Neuronal stem cell (in vitro differentiated cells): Measurements from ENCODE around the gene MLST8.

Experiments used
- DNase-seq: peaks from one replicate; pipeline ENCODE4 v3.0.0-alpha.2; 2013; ENCODE audit warnings: low spot score
- H2AFZ ChIP-seq: one replicate; pipeline ENCODE4 v1.6.1; 2013; ENCODE audit warnings: mild to moderate bottlenecking, low read length, inconsistent platforms
- H2AK5ac ChIP-seq: 2 replicates; pipeline ENCODE4 v1.6.1; 2013; ENCODE audit warnings: low read depth, mild to moderate bottlenecking, inconsistent platforms, low read length, moderate library complexity, mixed read lengths
- H2BK120ac ChIP-seq: 2 replicates; pipeline ENCODE4 v1.6.1; 2013; ENCODE audit warnings: low read depth, mild to moderate bottlenecking, inconsistent platforms, low read length, moderate library complexity, mixed read lengths
- H2BK12ac ChIP-seq: one replicate; pipeline ENCODE4 v1.6.1; 2013; ENCODE audit warnings: low read length, inconsistent platforms
- H2BK15ac ChIP-seq: 2 replicates; pipeline ENCODE4 v1.6.1; 2013; ENCODE audit warnings: mild to moderate bottlenecking, low read length, inconsistent platforms, mixed read lengths
- H2BK5ac ChIP-seq: one replicate; pipeline ENCODE4 v1.6.1; 2013; ENCODE audit warnings: inconsistent platforms, mild to moderate bottlenecking, low read length, moderate library complexity
- H3K14ac ChIP-seq: one replicate; pipeline ENCODE4 v1.6.1; 2013; ENCODE audit warnings: low read length, inconsistent platforms
- H3K18ac ChIP-seq: 2 replicates; pipeline ENCODE4 v1.6.1; 2013; ENCODE audit warnings: low read length, inconsistent platforms
- H3K23ac ChIP-seq: 2 replicates; pipeline ENCODE4 v1.6.1; 2013; ENCODE audit warnings: low read depth, mild to moderate bottlenecking, mixed read lengths, low read length, inconsistent platforms; ENCODE audit not compliant: poor library complexity
- H3K27ac ChIP-seq: replicated peaks from 3 replicates; pipeline ENCODE4 v1.5.1; 2013; ENCODE audit warnings: low read length, inconsistent platforms
- H3K27me3 ChIP-seq, 3 experiments: 2 replicates each; pipeline ENCODE4 v1.6.1; 2013; ENCODE audit warnings: low read length in 3 of 3, mild to moderate bottlenecking in 2 of 3, inconsistent platforms in 1 of 3, low read depth in 1 of 3, mixed read lengths in 1 of 3, moderate library complexity in 1 of 3; ENCODE audit not compliant: control insufficient read depth in 3 of 3, insufficient read depth in 3 of 3
- H3K36me3 ChIP-seq, 2 donors: replicated peaks in 1 of 2; 2 replicates each; pipeline ENCODE4 v1.6.1; 2013; ENCODE audit warnings: low read length in 2 of 2; ENCODE audit not compliant: control insufficient read depth in 2 of 2, insufficient read depth in 2 of 2
- H3K4ac ChIP-seq: 2 replicates; pipeline ENCODE4 v1.6.1; 2013; ENCODE audit warnings: inconsistent platforms, mild to moderate bottlenecking, low read length, moderate library complexity
- H3K4me1 ChIP-seq, 2 donors: 1 replicate in 1 of 2; 2 replicates in 1 of 2; pipeline ENCODE4 v1.6.1; 2013; ENCODE audit warnings: low read length in 2 of 2, low read depth in 1 of 2; ENCODE audit not compliant: control insufficient read depth in 2 of 2, insufficient read depth in 1 of 2
- H3K4me2 ChIP-seq: one replicate; pipeline ENCODE4 v1.6.1; 2013; ENCODE audit warnings: mild to moderate bottlenecking, low read length, inconsistent platforms; ENCODE audit not compliant: insufficient read depth, poor library complexity, severe bottlenecking
- H3K4me3 ChIP-seq, 2 donors: 2 replicates each; pipeline ENCODE4 v1.5.1; 2013; ENCODE audit warnings: low read length in 2 of 2, mild to moderate bottlenecking in 2 of 2, inconsistent platforms in 1 of 2, moderate library complexity in 1 of 2
- H3K79me1 ChIP-seq: one replicate; pipeline ENCODE4 v1.6.1; 2013; ENCODE audit warnings: low read depth, mild to moderate bottlenecking, inconsistent platforms, low read length, moderate library complexity
- H3K9ac ChIP-seq: one replicate; pipeline ENCODE4 v1.6.1; 2013; ENCODE audit warnings: mild to moderate bottlenecking, low read depth, low read length, inconsistent platforms; ENCODE audit not compliant: poor library complexity
- H3K9me3 ChIP-seq, 2 donors: replicated peaks in 1 of 2; 2 replicates each; pipeline versions ENCODE3 to v1.6.1; 2013; ENCODE audit warnings: low read length in 2 of 2, mild to moderate bottlenecking in 2 of 2, inconsistent platforms in 1 of 2, low read depth in 1 of 2, mixed read lengths in 1 of 2, moderate library complexity in 1 of 2; ENCODE audit not compliant: control insufficient read depth in 2 of 2, insufficient read depth in 1 of 2
- H4K8ac ChIP-seq: one replicate; pipeline ENCODE4 v1.6.1; 2013; ENCODE audit warnings: low read depth, mild to moderate bottlenecking, inconsistent platforms, low read length, moderate library complexity
- H4K91ac ChIP-seq: one replicate; pipeline ENCODE4 v1.6.1; 2013; ENCODE audit warnings: low read length, low read depth, mild to moderate bottlenecking, inconsistent platforms; ENCODE audit not compliant: poor library complexity
- WGBS, 2 donors: extraction: QIAGEN DNeasy Blood & Tissue Kit; methylation state at CpG; one replicate each; pipeline ENCODE4 v1.1.7; 2013; ENCODE audit warnings: missing lambda C conversion rate in 2 of 2, mixed read lengths in 1 of 2; ENCODE audit not compliant: insufficient read length in 2 of 2, insufficient replicate concordance in 1 of 2; ENCODE audit errors: extremely low coverage in 2 of 2; 5-methylcytosine and 5-hydroxymethylcytosine counted together

Gene MLST8

DNA sequence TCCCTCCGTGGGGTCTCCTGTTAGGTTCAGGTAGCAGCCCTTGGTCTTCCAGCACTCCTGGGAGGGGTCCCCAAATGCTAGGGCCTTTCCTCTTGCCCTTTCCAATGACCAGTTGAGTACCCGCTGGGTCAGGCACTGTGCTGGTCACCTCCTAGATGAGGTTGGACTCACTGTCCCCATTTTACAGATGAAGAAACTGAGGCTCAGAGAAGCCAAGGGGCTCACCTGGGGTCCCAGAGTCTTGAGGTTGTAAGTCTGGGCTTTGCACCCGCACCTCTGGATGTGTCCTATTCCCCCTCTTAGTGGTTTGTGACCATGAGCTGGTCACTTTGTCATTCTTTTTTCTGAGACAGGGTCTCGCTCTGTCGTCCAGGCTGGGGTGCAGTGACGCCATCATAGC, 7.5 kb upstream of the MLST8 start:
- Histone ChIP-seq H3K27ac (no peak overlapping the region), H3K79me1 (no peaks in the 10 kb centered on the region), H3K9me3 (peaks cover 0 to 6% of the 10 kb centered on the region in 2 donors), H4K91ac (no peak overlapping the region), H3K23ac (peak overlapping the region; percentile 57), H2BK15ac (peak overlapping the region; percentile 88), H2AFZ (no peak overlapping the region), H3K4me2 (no peak overlapping the region), H3K9ac (no peak overlapping the region), H3K4me1 (peaks cover 10 to 23% of the 10 kb centered on the region in 2 donors), H2BK120ac (peak overlapping the region; percentile 74), H3K36me3 (no peaks in the 10 kb centered on the region), H2BK12ac (no peak overlapping the region), H2AK5ac (peak overlapping the region; percentile 99), H3K14ac (no peak overlapping the region), H3K4me3 (no peak overlapping the region), H3K27me3 (peaks cover 2 to 30% (median 23%) of the 10 kb centered on the region in 3 experiments), H3K4ac (no peak overlapping the region), H3K18ac (peak overlapping the region; percentile 91), H2BK5ac (peak overlapping the region; percentile 27), H4K8ac (no peak overlapping the region)
- DNase-seq = no peak
- no CpG with 5 or more reads among the region's 6 CpGs for WGBS, 2 donors

DNA sequence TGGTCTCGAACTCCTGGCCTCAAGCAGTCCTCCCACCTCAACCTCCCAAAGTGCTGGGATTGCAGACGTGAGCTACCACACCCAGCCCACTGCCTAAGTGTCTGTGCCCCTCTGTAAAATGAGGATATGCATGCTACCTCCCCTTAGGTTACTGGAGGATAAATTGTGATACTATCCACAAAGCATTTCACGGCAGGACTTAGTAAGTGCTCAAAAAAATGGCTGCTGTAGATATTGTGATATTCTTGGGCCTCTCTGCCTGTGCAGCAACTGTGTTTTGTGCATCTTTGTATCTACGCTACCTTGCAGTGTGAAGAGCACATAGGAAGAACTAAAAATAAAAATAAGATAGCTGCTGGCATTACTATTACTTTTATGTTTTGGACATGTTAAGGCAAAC, 7.0 kb upstream of the MLST8 start:
- Histone ChIP-seq H3K4me2 (no peak overlapping the region), H3K27me3 (peaks cover 2 to 30% (median 23%) of the 10 kb centered on the region in 3 experiments)
- WGBS, 2 donors = no CpG with 5 or more reads among the region's 4 CpGs

DNA sequence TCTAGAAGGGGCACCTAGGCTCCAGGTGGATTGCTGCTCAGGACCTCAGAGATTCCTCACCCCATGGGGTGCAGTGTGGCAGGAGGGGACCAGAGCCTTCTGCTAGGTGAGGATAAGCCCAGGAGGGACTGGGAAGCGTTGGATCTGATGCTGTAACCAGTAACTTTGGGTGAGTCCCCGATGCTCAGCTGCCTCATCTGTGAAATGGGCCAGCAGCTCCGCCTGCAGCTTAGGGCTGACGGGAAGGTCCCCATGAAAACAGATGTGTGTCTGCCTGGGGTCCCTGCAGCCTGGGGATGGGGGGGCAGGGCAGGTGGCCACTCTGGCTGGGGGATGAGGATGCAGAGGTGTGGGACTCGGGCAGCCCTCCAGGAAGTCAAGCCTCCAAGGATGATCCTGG, 6.2 kb upstream of the MLST8 start:
- Histone ChIP-seq H3K4me2 (no peak overlapping the region), H3K4me1 (peaks cover 10 to 21% of the 10 kb centered on the region in 2 donors), H3K18ac (no peak overlapping the region), H3K14ac (no peak overlapping the region), H3K4me3 (no peak overlapping the region), H2AFZ (no peak overlapping the region), H3K79me1 (no peaks in the 10 kb centered on the region), H3K27ac (no peak overlapping the region), H3K9me3 (peaks cover 0 to 6% of the 10 kb centered on the region in 2 donors), H2BK15ac (peak overlapping the region; percentile 43), H3K9ac (no peak overlapping the region), H4K8ac (no peak overlapping the region), H2AK5ac (peak overlapping the region; percentile 60), H4K91ac (no peak overlapping the region), H2BK120ac (no peak overlapping the region), H3K36me3 (no peaks in the 10 kb centered on the region), H2BK12ac (no peak overlapping the region), H3K23ac (peak overlapping the region; percentile 10), H3K27me3 (peaks cover 2 to 30% (median 23%) of the 10 kb centered on the region in 3 experiments), H3K4ac (no peak overlapping the region), H2BK5ac (no peak overlapping the region)
- DNase-seq = no peak
- no CpG with 5 or more reads among the region's 5 CpGs for WGBS, 2 donors

More for the DNA sequence above, 7.0 kb upstream of the MLST8 start:
- no peak overlapping the region for H4K91ac ChIP-seq
- H2BK120ac ChIP-seq = no peak overlapping the region
- H2AFZ ChIP-seq = no peak overlapping the region
- no peak overlapping the region for H2BK5ac ChIP-seq
- no peak overlapping the region for H3K4ac ChIP-seq
- H3K9ac ChIP-seq = no peak overlapping the region
- no peak overlapping the region for H2BK12ac ChIP-seq
- no peak overlapping the region for H4K8ac ChIP-seq
- no peak overlapping the region for H3K14ac ChIP-seq
- no peak overlapping the region for H3K23ac ChIP-seq
- H3K18ac ChIP-seq = no peak overlapping the region
- H3K4me3 ChIP-seq = no peak overlapping the region
- no peak for DNase-seq
- peaks cover 10 to 23% of the 10 kb centered on the region in 2 donors for H3K4me1 ChIP-seq
- H2AK5ac ChIP-seq = no peak overlapping the region
- no peaks in the 10 kb centered on the region for H3K79me1 ChIP-seq
- peaks cover 0 to 6% of the 10 kb centered on the region in 2 donors for H3K9me3 ChIP-seq
- no peak overlapping the region for H2BK15ac ChIP-seq
- no peaks in the 10 kb centered on the region for H3K36me3 ChIP-seq
- H3K27ac ChIP-seq = no peak overlapping the region

DNA sequence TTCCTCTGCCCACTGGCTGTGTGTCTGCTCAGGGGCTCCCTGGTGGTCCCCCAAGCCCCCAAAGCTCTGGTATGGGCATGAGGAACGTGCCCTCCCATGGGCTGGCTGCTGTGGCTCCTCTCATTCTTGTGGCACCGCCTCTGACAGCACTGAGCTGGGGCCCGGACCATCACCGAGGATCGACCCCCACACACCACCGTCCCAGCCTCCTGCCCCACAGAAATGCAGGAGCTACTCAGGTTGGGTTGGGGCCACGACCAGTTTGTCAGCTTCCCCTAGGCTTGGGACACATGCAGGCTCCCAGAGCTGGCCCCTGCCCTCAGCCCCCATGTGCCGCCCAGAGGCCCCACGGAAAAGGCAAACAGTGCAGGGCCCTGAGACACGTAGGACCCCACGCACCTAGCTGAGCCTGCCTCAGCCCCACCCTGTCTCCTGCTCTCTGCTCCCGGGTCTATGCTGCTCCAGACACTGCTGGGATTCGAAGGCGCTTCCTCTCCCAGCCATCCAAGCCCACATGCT, 5.6 kb upstream of the MLST8 start:
- H3K4me1 ChIP-seq = peaks cover 12 to 15% of the 10 kb centered on the region in 2 donors
- H3K27ac ChIP-seq = no peak overlapping the region
- peak overlapping the region; percentile 60 for H2AK5ac ChIP-seq
- H2BK120ac ChIP-seq = no peak overlapping the region
- peak overlapping the region; percentile 43 for H2BK15ac ChIP-seq
- no peaks in the 10 kb centered on the region for H3K36me3 ChIP-seq
- DNase-seq = no peak
- no peaks in the 10 kb centered on the region for H3K79me1 ChIP-seq
- no peak overlapping the region for H3K4me2 ChIP-seq
- H3K9me3 ChIP-seq = peaks cover 0 to 6% of the 10 kb centered on the region in 2 donors
- H3K27me3 ChIP-seq = peaks cover 2 to 30% (median 23%) of the 10 kb centered on the region in 3 experiments
- no peak overlapping the region for H3K14ac ChIP-seq
- H3K23ac ChIP-seq = peak overlapping the region; percentile 10
- H2AFZ ChIP-seq = no peak overlapping the region
- no peak overlapping the region for H3K9ac ChIP-seq
- H3K4ac ChIP-seq = no peak overlapping the region
- no CpG with 5 or more reads among the region's 14 CpGs for WGBS, 2 donors
- no peak overlapping the region for H2BK5ac ChIP-seq
- no peak overlapping the region for H4K8ac ChIP-seq
- no peak overlapping the region for H2BK12ac ChIP-seq
- H3K18ac ChIP-seq = no peak overlapping the region
- no peak overlapping the region for H3K4me3 ChIP-seq
- H4K91ac ChIP-seq = no peak overlapping the region
